ENCODE results near the gene TRIM44. TPM values are rescaled to one million over a fixed set of nuclear protein-coding genes. Genes with fewer than 3 reads are reported as not detected.

Gene TRIM44
- 31.5 and 44.9 TPM in 2 replicates for total RNA-seq

GRCh38 chr11:35662649-35663407 is at the start of gene TRIM44:
Gene TRIM44, plus strand, starts transcription at chr11:35662775. Its CDS starts 337 bp downstream, at chr11:35663112.

GRCh38 chr11:35617687-35618496 is 44.7 kb upstream of the TRIM44 start, which contains the start of gene FJX1:
Gene FJX1, plus strand, starts transcription at chr11:35618460. Its CDS starts 177 bp downstream, at chr11:35618637.

Other genes with a start within 250 kb of the TRIM44 start
- gene SLC1A2, start 243.2 kb upstream of the TRIM44 start, total RNA-seq, result 1.7 and 5.1 TPM in 2 replicates
- 209 and 223 TPM in 2 replicates for gene PAMR1, start 137.2 kb upstream of the TRIM44 start, total RNA-seq
- 28.5 and 38.4 TPM in 2 replicates for gene FJX1, start 44.3 kb upstream of the TRIM44 start, total RNA-seq